ENCODE data around the gene RALGPS2. TPM values are rescaled to one million over a fixed set of nuclear protein-coding genes. Genes with fewer than 3 reads are reported as not detected.
A peak's percentile ranks its signal among the peaks of the same experiment; 100 is the strongest.

The RALGPS2 gene
- total and polyA plus RNA-seq, 2 of the 13 experiments (the other 11 are each of a cell fraction or from before 2014, with no cell fraction given) = 15.6 to 36.0 TPM

DNA sequence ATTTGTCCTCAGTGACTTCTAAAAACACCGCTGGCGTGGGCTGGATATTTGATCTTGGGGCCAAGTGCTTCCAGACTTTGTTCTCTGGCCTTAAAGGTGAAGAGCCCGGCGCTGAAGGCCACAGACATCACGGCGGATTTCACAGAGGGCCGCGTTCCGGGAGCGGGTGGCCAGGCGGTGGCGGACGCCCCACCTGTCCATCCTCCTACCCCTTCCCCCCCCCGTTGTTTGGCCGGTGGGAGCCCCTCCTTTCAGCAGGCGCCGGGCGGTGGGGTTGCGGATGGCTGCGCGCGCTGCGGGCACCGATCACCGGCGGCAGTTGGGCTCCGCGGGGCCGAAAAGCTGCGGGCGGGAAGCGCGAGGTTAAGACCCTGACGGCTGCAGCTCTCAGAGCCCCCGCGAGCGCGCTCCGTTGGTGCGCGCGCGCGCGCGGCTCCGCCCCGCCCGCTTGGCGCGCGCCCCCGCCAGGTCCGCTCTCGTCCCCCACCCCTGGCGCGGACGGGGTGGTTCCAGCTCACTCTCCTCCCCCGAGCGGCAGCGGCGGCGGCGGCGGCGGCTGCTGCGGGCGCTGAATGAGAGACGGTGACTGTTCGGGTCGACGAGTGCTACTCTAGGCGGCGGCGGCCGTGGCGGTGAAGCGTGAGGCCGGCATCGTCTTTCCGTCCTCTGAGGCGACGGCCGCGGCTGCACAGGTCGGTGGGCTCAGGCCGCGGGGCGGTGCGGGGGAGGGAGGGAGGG, at the start of gene RALGPS2 (continued):
- 0 out of 2 replicates have a peak, but pooled peaks have one; percentile 21 for TF ChIP-seq PAX8 (CRISPR knock-in tag; IDR thresholded peaks at IDR 0.05; ENCODE audit: borderline replicate concordance)
- 0 out of 2 replicates have a peak, but pooled peaks have one; percentile 19 for TF ChIP-seq MYC (CRISPR knock-in tag; IDR thresholded peaks at IDR 0.05; ENCODE audit: borderline replicate concordance)
- TF ChIP-seq ZNF354B (CRISPR knock-in tag; IDR thresholded peaks at IDR 0.05) = no peak; the same call in 1 of the 2 replicates
- 0 out of 2 replicates have a peak, but pooled peaks have one; percentile 66 for TF ChIP-seq NRL (CRISPR knock-in tag; IDR thresholded peaks at IDR 0.05; ENCODE audit: borderline replicate concordance)
- TF ChIP-seq GATA4 (IDR thresholded peaks at IDR 0.05; ENCODE audit: borderline replicate concordance, low read depth) = no peak
- TF ChIP-seq ZFYVE20 (CRISPR knock-in tag; IDR thresholded peaks at IDR 0.05; ENCODE audit: borderline replicate concordance, low read depth) = no peak
- TF ChIP-seq SP4 (CRISPR knock-in tag; IDR thresholded peaks at IDR 0.05) = peak; percentile 20; the same call in 1 of the 2 replicates
- peak; percentile 35; the same call in 1 of the 2 replicates for TF ChIP-seq ZFX (CRISPR knock-in tag; IDR thresholded peaks at IDR 0.05; ENCODE audit: low read depth)
- peak; percentile 64; the same call in 1 of the 2 replicates for TF ChIP-seq POLR2G (IDR thresholded peaks at IDR 0.05; ENCODE audit: low read depth, low read length)
- TF ChIP-seq REXO4 (CRISPR knock-in tag; IDR thresholded peaks at IDR 0.05; ENCODE audit: borderline replicate concordance) = no peak
- no peak for TF ChIP-seq KDM6A (CRISPR knock-in tag; IDR thresholded peaks at IDR 0.05; ENCODE audit: low read depth)
- peak; percentile 58; the same call in 1 of the 2 replicates for TF ChIP-seq RNF2 (conservative IDR thresholded peaks at IDR 0.05; ENCODE audit: low read depth)
- no peak for TF ChIP-seq TOE1 (CRISPR knock-in tag; IDR thresholded peaks at IDR 0.05)
- TF ChIP-seq, protein P1, sequence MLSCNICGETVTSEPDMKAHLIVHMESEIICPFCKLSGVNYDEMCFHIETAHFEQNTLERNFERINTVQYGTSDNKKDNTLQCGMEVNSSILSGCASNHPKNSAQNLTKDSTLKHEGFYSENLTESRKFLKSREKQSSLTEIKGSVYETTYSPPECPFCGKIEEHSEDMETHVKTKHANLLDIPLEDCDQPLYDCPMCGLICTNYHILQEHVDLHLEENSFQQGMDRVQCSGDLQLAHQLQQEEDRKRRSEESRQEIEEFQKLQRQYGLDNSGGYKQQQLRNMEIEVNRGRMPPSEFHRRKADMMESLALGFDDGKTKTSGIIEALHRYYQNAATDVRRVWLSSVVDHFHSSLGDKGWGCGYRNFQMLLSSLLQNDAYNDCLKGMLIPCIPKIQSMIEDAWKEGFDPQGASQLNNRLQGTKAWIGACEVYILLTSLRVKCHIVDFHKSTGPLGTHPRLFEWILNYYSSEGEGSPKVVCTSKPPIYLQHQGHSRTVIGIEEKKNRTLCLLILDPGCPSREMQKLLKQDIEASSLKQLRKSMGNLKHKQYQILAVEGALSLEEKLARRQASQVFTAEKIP (CRISPR knock-in tag; IDR thresholded peaks at IDR 0.05; ENCODE audit: borderline replicate concordance) = no peak
- TF ChIP-seq, protein P2, sequence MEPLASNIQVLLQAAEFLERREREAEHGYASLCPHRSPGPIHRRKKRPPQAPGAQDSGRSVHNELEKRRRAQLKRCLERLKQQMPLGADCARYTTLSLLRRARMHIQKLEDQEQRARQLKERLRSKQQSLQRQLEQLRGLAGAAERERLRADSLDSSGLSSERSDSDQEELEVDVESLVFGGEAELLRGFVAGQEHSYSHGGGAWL (CRISPR knock-in tag; IDR thresholded peaks at IDR 0.05) = 0 out of 2 replicates have a peak, but pooled peaks have one; percentile 2
- TF ChIP-seq, protein P3, sequence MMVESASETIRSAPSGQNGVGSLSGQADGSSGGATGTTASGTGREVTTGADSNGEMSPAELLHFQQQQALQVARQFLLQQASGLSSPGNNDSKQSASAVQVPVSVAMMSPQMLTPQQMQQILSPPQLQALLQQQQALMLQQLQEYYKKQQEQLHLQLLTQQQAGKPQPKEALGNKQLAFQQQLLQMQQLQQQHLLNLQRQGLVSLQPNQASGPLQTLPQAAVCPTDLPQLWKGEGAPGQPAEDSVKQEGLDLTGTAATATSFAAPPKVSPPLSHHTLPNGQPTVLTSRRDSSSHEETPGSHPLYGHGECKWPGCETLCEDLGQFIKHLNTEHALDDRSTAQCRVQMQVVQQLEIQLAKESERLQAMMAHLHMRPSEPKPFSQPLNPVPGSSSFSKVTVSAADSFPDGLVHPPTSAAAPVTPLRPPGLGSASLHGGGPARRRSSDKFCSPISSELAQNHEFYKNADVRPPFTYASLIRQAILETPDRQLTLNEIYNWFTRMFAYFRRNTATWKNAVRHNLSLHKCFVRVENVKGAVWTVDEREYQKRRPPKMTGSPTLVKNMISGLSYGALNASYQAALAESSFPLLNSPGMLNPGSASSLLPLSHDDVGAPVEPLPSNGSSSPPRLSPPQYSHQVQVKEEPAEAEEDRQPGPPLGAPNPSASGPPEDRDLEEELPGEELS (CRISPR knock-in tag; IDR thresholded peaks at IDR 0.05) = peak; percentile 34; the same call in 1 of the 2 replicates
- no peak for TF ChIP-seq U2AF2 (IDR thresholded peaks at IDR 0.05; ENCODE audit: low read depth, low read length)
- no peak for TF ChIP-seq SNAI1 (CRISPR knock-in tag; IDR thresholded peaks at IDR 0.05; ENCODE audit: borderline replicate concordance)
- no peak for TF ChIP-seq RBAK (CRISPR knock-in tag; IDR thresholded peaks at IDR 0.05)
- TF ChIP-seq BORCS8-MEF2B (CRISPR knock-in tag; IDR thresholded peaks at IDR 0.05) = peak; percentile 73
- TF ChIP-seq SRF (IDR thresholded peaks at IDR 0.05; ENCODE audit: low read depth, low read length) = no peak
- TF ChIP-seq ZNF207 (IDR thresholded peaks at IDR 0.05; ENCODE audit: borderline replicate concordance) = no peak
- TF ChIP-seq ZFAT (CRISPR knock-in tag; conservative IDR thresholded peaks at IDR 0.05) = no peak
- TF ChIP-seq RBFOX2 (IDR thresholded peaks at IDR 0.05; ENCODE audit: low read depth, low read length) = peak; percentile 82
- TF ChIP-seq SOX6 (IDR thresholded peaks at IDR 0.05) = no peak
- TF ChIP-seq SOX6 (CRISPR knock-in tag; IDR thresholded peaks at IDR 0.05) = peak; percentile 64
- TF ChIP-seq ZBTB7B (CRISPR knock-in tag; IDR thresholded peaks at IDR 0.05) = no peak; the same call in 1 of the 2 replicates

Data from HepG2 (cell line).